GM06990 (cell line): ENCODE data around the gene TNPO3.

Source experiments
- DNase-seq: peaks from one replicate; pipeline ENCODE4 v3.0.0-alpha.2; 2011; ENCODE audit not compliant: insufficient read length; ENCODE audit errors: extremely low read depth
- H3K27me3 ChIP-seq: replicated peaks from 2 replicates; pipeline ENCODE4 v1.6.0; 2011; ENCODE audit warnings: low read length; ENCODE audit not compliant: control insufficient read depth, insufficient read depth
- H3K36me3 ChIP-seq: 2 replicates; pipeline ENCODE4 v1.5.1; 2011; ENCODE audit warnings: low read length; ENCODE audit not compliant: control insufficient read depth, insufficient read depth
- H3K4me3 ChIP-seq: replicated peaks from 2 replicates; pipeline ENCODE4 v1.5.1; 2011; ENCODE audit warnings: low read depth, mild to moderate bottlenecking, control low read depth, low read length
- TF ChIP-seq, protein P1 (sequence below): IDR thresholded peaks from 2 replicates; pipeline ENCODE4 v1.5.1; 2011; ENCODE audit warnings: low read length, control low read depth, mild to moderate bottlenecking, inconsistent platforms; ENCODE audit not compliant: insufficient read depth, poor library complexity, severe bottlenecking

Gene TNPO3

DNA sequence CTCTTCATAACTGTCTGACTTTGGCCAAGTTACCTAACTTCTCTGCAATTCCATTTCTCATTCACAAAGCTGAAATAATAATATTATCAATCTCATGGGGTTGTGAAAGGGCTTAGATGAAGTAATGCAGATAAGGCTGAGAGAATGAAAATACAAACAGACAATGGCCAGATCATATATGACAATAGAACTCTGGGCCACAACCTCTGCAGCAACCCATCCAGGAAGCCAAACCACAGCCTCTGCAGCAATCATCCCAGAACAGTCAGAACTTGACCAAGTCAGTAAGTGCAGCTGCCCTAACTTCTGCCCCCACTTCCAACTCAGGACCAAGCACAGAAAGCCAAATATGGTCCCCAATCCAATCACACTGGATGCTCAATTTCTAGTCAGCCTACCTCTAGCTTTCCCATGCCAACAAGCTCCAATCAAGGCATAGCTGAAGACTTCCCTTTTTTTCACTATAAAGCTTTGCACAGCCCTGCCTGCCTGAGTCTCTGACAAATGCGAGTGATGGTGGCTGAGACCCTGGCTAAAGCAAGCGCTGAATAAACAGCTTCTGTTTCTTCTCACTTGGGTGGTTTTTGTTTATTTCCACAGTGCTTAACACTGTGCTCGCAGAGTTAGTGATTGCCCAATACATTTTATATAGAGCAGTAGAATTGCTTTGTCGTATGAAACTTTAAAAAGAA, 34.8 kb upstream of the TNPO3 start:
- peak; percentile 62 for DNase-seq
- no peak overlapping the region for H3K4me3 ChIP-seq
- TF ChIP-seq, protein P1, sequence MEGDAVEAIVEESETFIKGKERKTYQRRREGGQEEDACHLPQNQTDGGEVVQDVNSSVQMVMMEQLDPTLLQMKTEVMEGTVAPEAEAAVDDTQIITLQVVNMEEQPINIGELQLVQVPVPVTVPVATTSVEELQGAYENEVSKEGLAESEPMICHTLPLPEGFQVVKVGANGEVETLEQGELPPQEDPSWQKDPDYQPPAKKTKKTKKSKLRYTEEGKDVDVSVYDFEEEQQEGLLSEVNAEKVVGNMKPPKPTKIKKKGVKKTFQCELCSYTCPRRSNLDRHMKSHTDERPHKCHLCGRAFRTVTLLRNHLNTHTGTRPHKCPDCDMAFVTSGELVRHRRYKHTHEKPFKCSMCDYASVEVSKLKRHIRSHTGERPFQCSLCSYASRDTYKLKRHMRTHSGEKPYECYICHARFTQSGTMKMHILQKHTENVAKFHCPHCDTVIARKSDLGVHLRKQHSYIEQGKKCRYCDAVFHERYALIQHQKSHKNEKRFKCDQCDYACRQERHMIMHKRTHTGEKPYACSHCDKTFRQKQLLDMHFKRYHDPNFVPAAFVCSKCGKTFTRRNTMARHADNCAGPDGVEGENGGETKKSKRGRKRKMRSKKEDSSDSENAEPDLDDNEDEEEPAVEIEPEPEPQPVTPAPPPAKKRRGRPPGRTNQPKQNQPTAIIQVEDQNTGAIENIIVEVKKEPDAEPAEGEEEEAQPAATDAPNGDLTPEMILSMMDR = no peak
- H3K36me3 ChIP-seq = no peaks in the 10 kb centered on the region
- H3K27me3 ChIP-seq = no peaks in the 10 kb centered on the region

DNA sequence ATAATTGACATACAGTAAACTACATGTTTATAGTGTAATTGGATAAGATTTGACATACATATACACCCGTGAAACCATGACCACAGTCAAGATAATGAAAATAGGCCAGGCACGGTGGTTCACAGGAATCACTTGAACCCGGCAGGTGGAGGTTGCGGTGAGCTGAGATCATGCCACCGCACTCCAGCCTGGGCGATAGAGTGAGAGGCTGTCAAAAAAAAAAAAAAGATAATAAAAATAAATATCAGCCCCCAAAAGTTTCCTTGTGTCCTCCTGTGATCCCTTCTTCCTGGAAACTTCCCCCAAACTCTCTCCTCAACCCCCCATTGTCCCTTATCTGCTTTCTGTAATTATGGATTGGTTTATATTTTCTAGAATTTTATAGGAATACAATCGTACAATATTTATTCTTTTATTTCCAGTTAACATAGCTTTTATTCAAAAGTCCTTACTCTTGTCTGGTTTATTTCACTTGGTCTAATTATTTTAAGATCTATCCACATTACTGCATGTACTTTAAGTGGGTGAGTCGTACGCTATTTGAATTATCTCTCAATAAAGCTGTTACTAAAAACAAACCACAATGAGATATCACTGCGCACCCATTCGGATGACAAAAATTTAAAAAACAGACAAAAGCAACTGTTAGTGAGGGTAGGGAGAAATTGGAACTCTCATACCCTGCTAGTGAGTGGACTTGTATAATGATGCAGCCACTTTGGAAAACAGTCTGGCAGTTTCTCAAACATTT, 30.1 kb upstream of the TNPO3 start:
- DNase-seq = no peak
- TF ChIP-seq, protein P1 = no peak
- Histone ChIP-seq H3K36me3 (no peaks in the 10 kb centered on the region), H3K4me3 (no peak overlapping the region), H3K27me3 (no peaks in the 10 kb centered on the region)

DNA sequence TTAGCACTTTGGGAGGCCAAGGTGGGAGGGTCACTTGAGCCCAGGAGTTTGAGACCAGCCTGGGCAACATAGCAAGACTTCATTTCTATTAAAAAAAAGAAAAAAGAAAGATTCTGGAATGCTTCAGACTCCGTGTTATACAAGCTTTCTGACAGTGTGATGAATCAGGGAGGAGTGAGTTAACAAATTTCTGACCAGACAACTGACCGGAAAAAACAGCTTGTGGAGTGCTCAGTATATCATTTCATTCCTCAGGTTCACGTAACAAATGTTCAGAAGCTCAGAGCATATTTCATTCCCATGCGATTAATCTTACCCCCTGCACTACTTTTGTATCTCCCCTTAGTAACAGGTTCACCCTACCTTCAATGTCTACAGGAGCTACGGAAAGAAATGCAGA, 28.6 kb upstream of the TNPO3 start:
- Histone ChIP-seq H3K4me3 (no peak overlapping the region), H3K27me3 (no peaks in the 10 kb centered on the region), H3K36me3 (no peaks in the 10 kb centered on the region)
- TF ChIP-seq, protein P1 = no peak
- DNase-seq = no peak

DNA sequence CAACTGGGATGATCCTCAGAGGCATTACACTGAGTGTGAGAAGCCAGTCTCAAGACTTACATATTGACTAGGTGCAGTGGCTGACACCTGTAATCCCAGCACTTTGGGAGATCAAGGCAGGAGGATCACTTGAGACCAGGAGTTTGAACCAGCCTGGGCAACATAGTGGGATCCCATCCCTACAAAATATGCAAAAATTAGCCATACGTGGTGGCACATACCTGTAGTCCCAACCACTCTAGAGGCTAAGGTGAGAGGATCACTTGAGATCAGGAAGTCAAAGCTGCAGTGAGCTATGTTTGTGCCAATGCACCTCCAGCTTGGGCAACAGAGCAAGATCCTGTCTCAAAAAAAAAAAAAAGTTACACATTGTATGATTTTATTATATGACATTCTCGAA, 23.5 kb upstream of the TNPO3 start:
- Histone ChIP-seq H3K27me3 (no peaks in the 10 kb centered on the region), H3K4me3 (no peak overlapping the region), H3K36me3 (no peaks in the 10 kb centered on the region)
- DNase-seq = no peak
- TF ChIP-seq, protein P1 = no peak

DNA sequence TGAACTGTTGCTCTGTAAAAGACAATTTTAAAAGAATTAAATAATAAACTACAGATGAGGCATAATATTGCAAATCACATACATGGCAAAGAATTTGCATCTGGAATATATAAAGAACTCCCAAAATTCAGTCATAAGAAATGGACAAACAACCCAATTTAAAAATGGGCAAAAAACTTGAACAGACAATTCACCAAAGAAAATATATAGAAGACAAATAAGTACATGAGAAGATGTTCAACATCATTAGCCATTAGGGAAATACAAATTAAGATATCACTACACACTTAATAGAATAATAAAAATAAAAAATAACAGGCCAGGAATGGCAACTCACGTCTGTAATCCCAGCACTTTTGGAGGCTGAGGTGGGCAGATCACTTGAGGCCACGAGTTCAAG, 22.0 kb upstream of the TNPO3 start:
- Histone ChIP-seq H3K36me3 (no peaks in the 10 kb centered on the region), H3K27me3 (no peaks in the 10 kb centered on the region), H3K4me3 (no peak overlapping the region)
- DNase-seq = no peak
- TF ChIP-seq, protein P1 = no peak
